Fibroblast of lung (primary cell): ENCODE data around the gene SUCLG1. TPM values are rescaled to one million over a fixed set of nuclear protein-coding genes. Genes with fewer than 3 reads are reported as not detected.

Experiments used
- DNase-seq, 2 donors: peaks; one replicate each; pipeline versions ENCODE4 v3.0.0 to v3.0.0-alpha.2; 2010; ENCODE audit warnings: low read depth in 2 of 2
- H2AFZ ChIP-seq: 2 replicates; pipeline ENCODE4 v1.5.1; 2012; ENCODE audit warnings: low read length, control low read depth, inconsistent platforms
- H3K27ac ChIP-seq: 2 replicates; pipeline ENCODE4 v1.5.1; 2011; ENCODE audit warnings: low read length, control low read depth; ENCODE audit not compliant: insufficient read depth
- H3K27me3 ChIP-seq: 2 replicates; pipeline ENCODE4 v1.5.1; 2011; ENCODE audit warnings: mild to moderate bottlenecking, low read length; ENCODE audit not compliant: control insufficient read depth, insufficient read depth
- H3K36me3 ChIP-seq: 2 replicates; pipeline ENCODE4 v1.5.1; 2011; ENCODE audit warnings: low read length; ENCODE audit not compliant: control insufficient read depth, insufficient read depth
- H3K4me1 ChIP-seq: 2 replicates; pipeline ENCODE4 v1.5.1; 2011; ENCODE audit warnings: low read length; ENCODE audit not compliant: control insufficient read depth, insufficient read depth; ENCODE audit errors: extremely low read depth
- H3K4me2 ChIP-seq: 2 replicates; pipeline ENCODE4 v1.5.1; 2011; ENCODE audit warnings: low read length, control low read depth; ENCODE audit not compliant: insufficient read depth; ENCODE audit errors: extremely low read depth
- H3K4me3 ChIP-seq, 4 experiments: fragments of 200-600 bp in 1 of 4; sonication (generic) in 1 of 4; replicated peaks in 1 of 4; 2 replicates each; pipeline ENCODE4 v1.5.1; 2011 to 2016; ENCODE audit warnings: low read length in 4 of 4, low read depth in 3 of 4, mild to moderate bottlenecking in 3 of 4, control low read depth in 2 of 4, inconsistent platforms in 1 of 4, mixed read lengths in 1 of 4; ENCODE audit not compliant: insufficient read depth in 1 of 4; ENCODE audit errors: control extremely low read depth in 1 of 4
- H3K79me2 ChIP-seq: 2 replicates; pipeline ENCODE4 v1.5.1; 2012; ENCODE audit warnings: mild to moderate bottlenecking, low read length, inconsistent platforms; ENCODE audit not compliant: control insufficient read depth, insufficient read depth
- H3K9ac ChIP-seq: 2 replicates; pipeline ENCODE4 v1.5.1; 2011; ENCODE audit warnings: mild to moderate bottlenecking, low read length, control low read depth; ENCODE audit not compliant: insufficient read depth
- H3K9me3 ChIP-seq: 2 replicates; pipeline ENCODE4 v1.5.1; 2012; ENCODE audit warnings: low read depth, low read length; ENCODE audit not compliant: control insufficient read depth, insufficient read depth
- H4K20me1 ChIP-seq: 2 replicates; pipeline ENCODE4 v1.5.1; 2011; ENCODE audit warnings: low read length; ENCODE audit not compliant: control insufficient read depth, insufficient read depth; ENCODE audit errors: extremely low read depth
- CTCF ChIP-seq, 2 donors: IDR thresholded peaks in 1 of 2; conservative IDR thresholded peaks in 1 of 2; 1 replicate in 1 of 2; 2 replicates in 1 of 2; pipeline ENCODE4 v1.5.1; 2011 to 2012; ENCODE audit warnings: low read length in 2 of 2, control low read depth in 1 of 2, inconsistent platforms in 1 of 2, low read depth in 1 of 2, mild to moderate bottlenecking in 1 of 2
- EZH2 ChIP-seq: IDR thresholded peaks from 2 replicates; pipeline ENCODE4 v1.5.1; 2012; ENCODE audit warnings: low read length, control low read depth, mild to moderate bottlenecking; ENCODE audit errors: missing control alignments
- polyA plus RNA-seq, 2 donors: library from polyadenylated mRNA; depleted of rRNA in 1 of 2; stranded (reverse) in 1 of 2; unstranded in 1 of 2; fragments of >200 nt; gene quantifications; 2 replicates each; pipeline ENCODE4 v1.2.1, GENCODE V29; 2011 to 2012; ENCODE audit warnings: missing spikeins in 1 of 2
- total RNA-seq: library from RNA; depleted of rRNA; stranded (reverse); fragments of >200 nt; gene quantifications from 2 replicates; pipeline ENCODE4 v1.2.1, GENCODE V29; 2014

The SUCLG1 gene
- total and polyA plus RNA-seq, 2 donors (not counting 1 experiment from before 2014, with no cell fraction given) = 50.0 to 63.1 TPM

- Histone ChIP-seq H3K27ac (no peak overlapping the region), H3K9ac (no peak overlapping the region), H2AFZ (no peak overlapping the region), H3K4me3 (no peak overlapping the region), H3K4me2 (no peak overlapping the region), H3K36me3 (peaks cover 3% of the 10 kb centered on the region), H3K79me2 (no peaks in the 10 kb centered on the region), H4K20me1 (no peaks in the 10 kb centered on the region), H3K4me1 (no peaks in the 10 kb centered on the region), H3K27me3 (no peaks in the 10 kb centered on the region), H3K9me3 (no peaks in the 10 kb centered on the region)
- TF ChIP-seq CTCF (conservative IDR thresholded peaks at IDR 0.05 in 1 of 2, IDR thresholded peaks at IDR 0.05 in 1 of 2; ENCODE audit: low read depth in 1 of 2, low read length in 2 of 2) (no peak), EZH2 (no peak)
- peak; percentile 23 to 59 for DNase-seq
Measured at GRCh38 chr2:84443477-84443876, 15.6 kb downstream of the SUCLG1 start.

GRCh38 chr2:84442888-84443287, 16.2 kb downstream of the SUCLG1 start:
- Histone ChIP-seq H3K9ac (no peak overlapping the region), H2AFZ (no peak overlapping the region), H3K27ac (no peak overlapping the region), H3K36me3 (peaks cover 3% of the 10 kb centered on the region), H3K79me2 (no peaks in the 10 kb centered on the region), H3K4me2 (no peak overlapping the region), H4K20me1 (no peaks in the 10 kb centered on the region), H3K27me3 (no peaks in the 10 kb centered on the region), H3K4me3 (no peak overlapping the region), H3K9me3 (no peaks in the 10 kb centered on the region), H3K4me1 (no peaks in the 10 kb centered on the region)
- no peak for TF ChIP-seq CTCF (conservative IDR thresholded peaks at IDR 0.05 in 1 of 2, IDR thresholded peaks at IDR 0.05 in 1 of 2; ENCODE audit: low read depth in 1 of 2, low read length in 2 of 2)
- no peak for TF ChIP-seq EZH2
- DNase-seq = no peak

- no peak for TF ChIP-seq CTCF (conservative IDR thresholded peaks at IDR 0.05 in 1 of 2, IDR thresholded peaks at IDR 0.05 in 1 of 2; ENCODE audit: low read depth in 1 of 2, low read length in 2 of 2)
- TF ChIP-seq EZH2 = no peak
- no peaks in the 10 kb centered on the region for H3K4me1 ChIP-seq
- no peak overlapping the region for H3K27ac ChIP-seq
- H3K9me3 ChIP-seq = no peaks in the 10 kb centered on the region
- no peaks in the 10 kb centered on the region for H3K27me3 ChIP-seq
- H3K36me3 ChIP-seq = peaks cover 3% of the 10 kb centered on the region
- no peaks in the 10 kb centered on the region for H4K20me1 ChIP-seq
- no peak overlapping the region for H3K4me2 ChIP-seq
- H3K4me3 ChIP-seq = no peak overlapping the region
- H2AFZ ChIP-seq = no peak overlapping the region
- H3K79me2 ChIP-seq = no peaks in the 10 kb centered on the region
- H3K9ac ChIP-seq = no peak overlapping the region
- no peak for DNase-seq
Measured at GRCh38 chr2:84441505-84441904, 17.6 kb downstream of the SUCLG1 start.
